ENCODE results near the gene DOC2B. TPM values are rescaled to one million over a fixed set of nuclear protein-coding genes. Genes with fewer than 3 reads are reported as not detected.

Gene DOC2B
- total RNA-seq = 18.1 and 29.7 TPM in 2 replicates

DNA sequence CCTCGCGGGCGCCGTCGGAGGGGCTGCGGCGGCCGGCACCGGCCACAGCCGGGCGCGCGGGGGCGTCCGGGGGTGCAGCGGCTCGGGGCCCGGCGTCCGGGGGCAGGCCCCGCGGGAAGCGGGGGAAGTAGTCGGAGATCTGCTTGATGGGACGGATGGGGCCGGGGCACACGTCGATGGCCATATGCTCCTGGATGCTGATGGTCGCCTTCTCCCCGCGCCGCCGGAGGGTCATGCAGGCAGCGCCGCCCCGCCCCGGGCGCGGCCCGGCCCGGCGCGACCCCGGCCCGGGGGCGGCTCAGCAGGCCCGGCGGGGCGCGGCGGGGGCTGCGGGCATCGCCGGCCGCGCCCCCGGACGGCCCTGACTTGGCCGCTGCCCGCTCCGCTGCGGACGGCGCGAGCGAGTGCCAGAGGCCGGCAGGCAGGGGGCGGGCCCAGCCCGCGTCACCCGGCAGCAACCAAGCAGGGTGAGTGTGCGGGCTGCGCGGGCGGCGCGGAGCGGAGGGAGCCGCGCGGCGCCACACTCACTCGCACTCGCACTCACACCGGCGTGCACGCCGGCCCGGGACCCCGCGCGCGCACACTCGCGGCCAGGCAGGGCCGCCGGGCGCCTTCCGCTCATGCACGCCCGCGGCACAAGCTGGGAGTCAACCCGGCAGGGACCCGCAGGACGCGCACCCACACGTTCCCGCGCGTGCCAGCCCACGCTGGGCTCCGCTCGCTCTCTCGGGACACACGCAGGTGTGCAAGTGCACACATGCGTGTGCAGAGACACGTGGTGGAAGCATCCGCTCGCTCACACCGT lies at the start of gene DOC2B:
Gene DOC2B (minus strand): TSS at position 406 of the 805 bp plus-strand sequence. CDS start 171 bp downstream, at position 235.
- TF ChIP-seq, protein P1, sequence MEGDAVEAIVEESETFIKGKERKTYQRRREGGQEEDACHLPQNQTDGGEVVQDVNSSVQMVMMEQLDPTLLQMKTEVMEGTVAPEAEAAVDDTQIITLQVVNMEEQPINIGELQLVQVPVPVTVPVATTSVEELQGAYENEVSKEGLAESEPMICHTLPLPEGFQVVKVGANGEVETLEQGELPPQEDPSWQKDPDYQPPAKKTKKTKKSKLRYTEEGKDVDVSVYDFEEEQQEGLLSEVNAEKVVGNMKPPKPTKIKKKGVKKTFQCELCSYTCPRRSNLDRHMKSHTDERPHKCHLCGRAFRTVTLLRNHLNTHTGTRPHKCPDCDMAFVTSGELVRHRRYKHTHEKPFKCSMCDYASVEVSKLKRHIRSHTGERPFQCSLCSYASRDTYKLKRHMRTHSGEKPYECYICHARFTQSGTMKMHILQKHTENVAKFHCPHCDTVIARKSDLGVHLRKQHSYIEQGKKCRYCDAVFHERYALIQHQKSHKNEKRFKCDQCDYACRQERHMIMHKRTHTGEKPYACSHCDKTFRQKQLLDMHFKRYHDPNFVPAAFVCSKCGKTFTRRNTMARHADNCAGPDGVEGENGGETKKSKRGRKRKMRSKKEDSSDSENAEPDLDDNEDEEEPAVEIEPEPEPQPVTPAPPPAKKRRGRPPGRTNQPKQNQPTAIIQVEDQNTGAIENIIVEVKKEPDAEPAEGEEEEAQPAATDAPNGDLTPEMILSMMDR (conservative IDR thresholded peaks at IDR 0.05; ENCODE audit: low read depth, low read length) = no peak
- peak within 1 kb of the TSS; percentile 59 for H3K4me3 ChIP-seq (ENCODE audit: low read depth, low read length)
- DNase-seq (ENCODE audit: low read depth) = no peak

- TF ChIP-seq, protein P1 (conservative IDR thresholded peaks at IDR 0.05; ENCODE audit: low read depth, low read length) = no peak
- no peak for DNase-seq (ENCODE audit: low read depth)
- no peak overlapping the region for H3K4me3 ChIP-seq (ENCODE audit: low read depth, low read length)
Observed at GRCh38 chr17:230395-230770, 48.9 kb upstream of the DOC2B start.

GRCh38 chr17:229709-230394 lies 48.4 kb upstream of the DOC2B start:
- TF ChIP-seq, protein P1 (conservative IDR thresholded peaks at IDR 0.05; ENCODE audit: low read depth, low read length) = no peak
- no peak overlapping the region for H3K4me3 ChIP-seq (ENCODE audit: low read depth, low read length)

DNA sequence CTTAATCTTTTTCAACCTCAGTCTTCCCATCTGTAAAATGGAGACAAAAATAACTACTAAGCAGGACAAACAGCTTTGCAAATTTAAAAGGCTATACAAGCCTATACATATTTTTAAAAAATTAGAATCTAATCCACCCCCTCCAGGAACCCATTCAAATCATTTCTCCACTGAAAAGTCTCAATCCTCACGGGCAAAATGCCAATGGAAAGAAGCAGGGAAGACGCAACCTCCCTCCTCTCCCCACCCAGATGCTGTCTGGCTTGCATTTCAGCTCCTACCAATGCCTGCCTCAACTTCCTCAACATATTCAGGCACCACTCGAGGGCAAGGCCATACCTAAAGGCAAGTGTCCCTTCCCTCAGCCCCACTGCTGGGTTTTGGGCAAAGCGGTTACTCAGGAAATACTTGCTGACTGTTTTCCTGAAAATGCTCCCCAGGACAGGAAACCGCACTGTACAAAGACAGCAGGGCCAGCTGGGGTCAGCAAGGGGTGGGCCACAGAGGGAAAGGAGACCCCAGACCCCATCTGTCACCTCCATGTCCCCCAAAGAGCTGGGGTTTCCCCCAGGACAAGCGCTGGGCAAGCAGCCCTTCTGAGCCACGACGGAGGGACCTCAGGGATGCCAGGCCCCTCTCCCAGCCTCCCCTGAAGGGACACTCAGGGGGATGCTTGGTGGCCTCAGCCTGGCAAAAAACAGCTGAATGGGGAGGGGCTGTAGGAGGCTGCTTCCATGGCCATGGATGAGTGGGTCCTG lies 47.7 kb upstream of the DOC2B start:
- H3K4me3 ChIP-seq (ENCODE audit: low read depth, low read length) = no peak overlapping the region
- TF ChIP-seq, protein P1 (conservative IDR thresholded peaks at IDR 0.05; ENCODE audit: low read depth, low read length) = no peak
- DNase-seq (ENCODE audit: low read depth) = no peak

More at GRCh38 chr17:229709-230394, 48.4 kb upstream of the DOC2B start:
- no peak for DNase-seq (ENCODE audit: low read depth)

DNA sequence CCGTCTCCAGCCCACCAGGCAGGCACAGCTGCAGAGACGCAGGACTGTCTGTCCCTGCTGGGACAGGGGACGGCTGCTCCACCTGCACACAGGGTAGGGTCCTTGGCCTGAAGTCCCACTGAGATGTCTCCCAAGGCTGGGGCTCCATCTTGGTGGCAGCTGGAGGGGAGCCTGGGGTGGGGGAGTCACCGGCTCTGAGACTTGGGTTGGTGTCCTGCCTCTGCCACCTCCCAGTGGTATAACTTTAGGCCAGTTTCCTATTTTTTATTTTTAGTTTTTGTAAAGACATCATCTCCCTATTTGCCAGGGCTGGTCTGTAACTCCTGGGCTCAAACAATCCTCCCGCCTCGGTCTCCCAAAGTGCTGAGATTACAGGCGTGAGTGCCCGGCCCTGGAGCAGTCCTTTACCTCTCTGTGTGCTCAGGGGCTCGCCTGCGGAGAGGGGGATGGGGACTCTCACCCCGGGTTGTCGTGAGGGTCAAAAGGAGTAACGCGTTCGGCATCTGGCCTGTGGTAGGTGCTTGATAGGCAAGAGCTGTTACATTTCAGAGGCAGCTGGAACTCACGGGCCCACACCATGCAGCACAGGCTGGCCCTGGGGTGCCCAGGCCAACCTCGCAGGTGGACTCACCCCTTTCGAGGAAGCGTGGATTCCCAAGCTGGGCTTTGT lies 46.6 kb upstream of the DOC2B start:
- TF ChIP-seq, protein P1 (conservative IDR thresholded peaks at IDR 0.05; ENCODE audit: low read depth, low read length) = no peak
- no peak for DNase-seq (ENCODE audit: low read depth)
- no peak overlapping the region for H3K4me3 ChIP-seq (ENCODE audit: low read depth, low read length)
